B cell (primary cell): ENCODE measurements around the gene PICK1. TPM values are rescaled to one million over a fixed set of nuclear protein-coding genes. Genes with fewer than 3 reads are reported as not detected.

Source experiments
- ATAC-seq: fragments of 200-7000 bp; cut with Tn5 transposase; one replicate; pipeline ENCODE4 v1.10.0; 2021; ENCODE audit warnings: low read depth, mild to moderate bottlenecking, moderate number of reproducible peaks, moderate library complexity
- CTCF ChIA-PET: fragments of 350-600 bp; sonication (Branson Sonifier 250); formaldehyde crosslinking; loops from one replicate; lab custom pipeline; 2021; ENCODE audit warnings: antibody characterized with exemption, inconsistent platforms; lab: Charles Lee
- POLR2A ChIA-PET: fragments of 350-600 bp; sonication (Branson Sonifier 250); formaldehyde crosslinking; loops from one replicate; lab custom pipeline; 2021; ENCODE audit warnings: antibody characterized with exemption; lab: Charles Lee
- DNase-seq: peaks from one replicate; pipeline ENCODE4 v3.0.0; 2013
- H2AFZ ChIP-seq: 2 replicates; pipeline ENCODE4 v1.6.1; 2012; ENCODE audit warnings: mild to moderate bottlenecking, low read depth, low read length; ENCODE audit not compliant: insufficient read depth, poor library complexity, severe bottlenecking
- H3K27ac ChIP-seq, 2 donors: 1 replicate in 1 of 2; 2 replicates in 1 of 2; pipeline ENCODE4 v1.5.1; 2012 to 2013; ENCODE audit warnings: low read length in 2 of 2, mild to moderate bottlenecking in 2 of 2, moderate library complexity in 1 of 2
- H3K27me3 ChIP-seq, 4 experiments: fragments of 200-600 bp in 1 of 4; sonication (generic) in 1 of 4; replicated peaks in 1 of 4; 1 replicate in 2 of 4; 2 replicates in 2 of 4; pipeline versions ENCODE4 v1.6.1 to v1.7.0; 2013 to 2016; ENCODE audit warnings: low read length in 3 of 4, mild to moderate bottlenecking in 2 of 4, mixed read lengths in 1 of 4, moderate library complexity in 1 of 4; ENCODE audit not compliant: insufficient read depth in 4 of 4, control insufficient read depth in 3 of 4; ENCODE audit errors: control extremely low read depth in 1 of 4
- H3K36me3 ChIP-seq, 2 experiments: replicated peaks in 1 of 2; 1 replicate in 1 of 2; 2 replicates in 1 of 2; pipeline versions ENCODE4 v1.6.1 to v1.7.1; 2013; ENCODE audit warnings: low read length in 1 of 2; ENCODE audit not compliant: insufficient read depth in 2 of 2, control insufficient read depth in 1 of 2; ENCODE audit errors: control extremely low read depth in 1 of 2, extremely low read depth in 1 of 2
- H3K4me1 ChIP-seq, 2 donors: fragments of 200-600 bp in 1 of 2; sonication (generic) in 1 of 2; 1 replicate in 1 of 2; 2 replicates in 1 of 2; pipeline versions ENCODE4 v1.5.1 to v1.6.1; 2013 to 2017; ENCODE audit warnings: low read length in 2 of 2; ENCODE audit not compliant: control insufficient read depth in 2 of 2, insufficient read depth in 2 of 2
- H3K4me2 ChIP-seq: replicated peaks from 2 replicates; pipeline ENCODE3; 2012; ENCODE audit warnings: mild to moderate bottlenecking, low read depth, low read length; ENCODE audit not compliant: poor library complexity, severe bottlenecking
- H3K4me3 ChIP-seq, 5 experiments: fragments of 200-600 bp in 1 of 5; sonication (generic) in 1 of 5; 1 replicate in 3 of 5; 2 replicates in 2 of 5; pipeline versions ENCODE4 v1.5.1 to v1.7.0; 2011 to 2016; ENCODE audit warnings: low read length in 4 of 5, mild to moderate bottlenecking in 4 of 5, low read depth in 2 of 5, control low read depth in 1 of 5, moderate library complexity in 1 of 5; ENCODE audit not compliant: insufficient read depth in 1 of 5; ENCODE audit errors: control extremely low read depth in 1 of 5, extremely low read depth in 1 of 5
- H3K79me2 ChIP-seq: fragments of 200-600 bp; sonication (generic); one replicate; pipeline ENCODE4 v1.6.0; 2016; ENCODE audit warnings: low read length; ENCODE audit not compliant: control insufficient read depth, insufficient read depth
- H3K9ac ChIP-seq: fragments of 200-600 bp; sonication (generic); 2 replicates; pipeline ENCODE4 v1.6.1; 2017; ENCODE audit warnings: mild to moderate bottlenecking, low read length, moderate library complexity
- H3K9me3 ChIP-seq, 3 donors: one replicate each; pipeline versions ENCODE4 v1.6.1 to v1.7.1; 2013; ENCODE audit warnings: low read length in 2 of 3; ENCODE audit not compliant: control insufficient read depth in 2 of 3, insufficient read depth in 1 of 3; ENCODE audit errors: control extremely low read depth in 1 of 3
- H4K20me1 ChIP-seq: 2 replicates; pipeline ENCODE4 v1.6.0; 2012; ENCODE audit warnings: mild to moderate bottlenecking, low read length; ENCODE audit not compliant: insufficient read depth, control insufficient read depth, poor library complexity, severe bottlenecking
- H3K27ac Mint-ChIP-seq: one replicate; pipeline ENCODE4 v1.8.0; 2021; ENCODE audit warnings: mixed read lengths
- H3K27me3 Mint-ChIP-seq: one replicate; pipeline ENCODE4 v1.8.0; 2021; ENCODE audit warnings: mixed read lengths
- H3K4me1 Mint-ChIP-seq: one replicate; pipeline ENCODE4 v1.8.0; 2021; ENCODE audit warnings: mixed read lengths
- H3K4me3 Mint-ChIP-seq: one replicate; pipeline ENCODE4 v1.8.0; 2021; ENCODE audit warnings: mixed read lengths
- H3K9me3 Mint-ChIP-seq: one replicate; pipeline ENCODE4 v1.8.0; 2022; ENCODE audit warnings: mixed read lengths; ENCODE audit not compliant: insufficient read depth
- CTCF ChIP-seq: fragments of 200-600 bp; IDR thresholded peaks from one replicate; pipeline ENCODE4 v1.8.0; 2022; ENCODE audit warnings: antibody characterized with exemption, mild to moderate bottlenecking
- EZH2 ChIP-seq: IDR thresholded peaks from 2 replicates; pipeline ENCODE4 v1.6.1; 2012; ENCODE audit warnings: borderline replicate concordance, low read depth, mild to moderate bottlenecking, moderate library complexity, low read length; ENCODE audit not compliant: insufficient read depth, poor library complexity, severe bottlenecking
- WGBS: methylation state at CpG from one replicate; pipeline ENCODE4 v1.1.5; 2013; ENCODE audit warnings: missing lambda C conversion rate; ENCODE audit not compliant: insufficient coverage; 5-methylcytosine and 5-hydroxymethylcytosine counted together
- intact Hi-C: fragments of 100-400 bp; cut with micrococcal nuclease; formaldehyde crosslinking; loops from one replicate; pipeline ENCODE4 v1.10.0; 2022
- polyA plus RNA-seq: library from polyadenylated mRNA; depleted of rRNA; stranded (reverse); fragments of >200 nt; gene quantifications from 2 replicates; pipeline ENCODE4 v1.2.3, GENCODE V29; 2012
- total RNA-seq, 2 donors: library from RNA; stranded (reverse); fragments of 120-200 nt in 1 of 2; gene quantifications; 1 replicate in 1 of 2; 2 replicates in 1 of 2; pipeline versions ENCODE4 v1.2.3 to v1.2.4, GENCODE V29; 2013 to 2022

PICK1 gene
- total and polyA plus RNA-seq, 2 donors (not counting 1 experiment from before 2014, with no cell fraction given), result 34.2 to 37.4 TPM

DNA sequence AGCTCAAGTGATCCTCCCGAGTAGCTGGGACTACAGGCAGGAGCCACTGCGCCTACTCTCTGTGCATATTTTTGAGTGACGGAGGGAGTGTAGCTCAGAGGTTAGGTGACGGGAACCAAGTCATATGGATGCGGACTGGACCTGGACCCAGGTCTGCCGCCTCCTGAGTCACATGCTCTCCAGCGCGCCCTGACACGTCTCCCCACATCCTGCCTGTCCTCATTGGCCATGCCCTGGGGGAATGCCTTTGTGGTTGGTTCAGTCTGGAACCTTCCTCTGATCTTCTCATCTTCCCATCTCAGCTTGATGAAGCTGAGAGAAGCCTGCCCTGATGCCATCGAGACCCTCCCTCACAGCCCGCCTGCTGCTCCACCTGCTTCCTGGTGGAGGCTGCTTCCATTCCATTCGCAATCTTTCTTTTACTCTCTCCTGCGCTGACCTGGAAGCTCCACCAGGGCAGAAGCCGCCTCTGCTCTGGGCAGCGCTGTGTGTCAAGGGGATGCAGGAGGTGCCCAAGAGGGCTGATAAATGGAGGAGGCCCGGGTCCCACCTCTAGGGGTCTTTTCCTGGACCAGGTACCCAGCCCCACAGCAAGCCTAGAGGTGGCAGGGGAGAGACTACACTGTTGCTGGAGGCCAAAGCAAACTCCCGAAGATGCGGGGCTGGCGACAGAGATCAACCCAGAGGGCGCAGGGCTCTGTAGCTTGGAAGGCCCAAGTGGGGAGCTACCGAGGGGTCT lies 67.2 kb downstream of the PICK1 start:
- Histone ChIP-seq H3K9ac (no peak overlapping the region), H3K79me2 (no peaks in the 10 kb centered on the region), H3K4me3 (no peak overlapping the region), H2AFZ (no peak overlapping the region), H4K20me1 (no peaks in the 10 kb centered on the region), H3K36me3 (peaks cover 0 to 8% of the 10 kb centered on the region in 2 experiments), H3K4me2 (no peak overlapping the region), H3K27ac (no peak overlapping the region), H3K27me3 (no peaks in the 10 kb centered on the region), H3K4me1 (no peaks in the 10 kb centered on the region), H3K9me3 (no peaks in the 10 kb centered on the region)
- intact Hi-C loops, result no loop called here
- Mint-ChIP-seq H3K27ac (no peak overlapping the region), H3K9me3 (no peaks in the 10 kb centered on the region), H3K4me1 (no peaks in the 10 kb centered on the region), H3K27me3 (no peaks in the 10 kb centered on the region), H3K4me3 (no peak overlapping the region)
- ChIA-PET POLR2A (no interaction called here), CTCF (no interaction called here)
- 91% methylated on average over 19 of the region's 21 CpGs for WGBS
- TF ChIP-seq CTCF, result no peak
- no peak for TF ChIP-seq EZH2
- DNase-seq (no peak), ATAC-seq (no peak)

- Histone ChIP-seq H4K20me1 (no peaks in the 10 kb centered on the region), H3K9me3 (no peaks in the 10 kb centered on the region), H3K4me2 (no peak overlapping the region), H3K27me3 (no peaks in the 10 kb centered on the region), H3K9ac (no peak overlapping the region), H3K4me3 (no peak overlapping the region), H3K79me2 (no peaks in the 10 kb centered on the region), H2AFZ (no peak overlapping the region), H3K36me3 (peaks cover 0 to 15% of the 10 kb centered on the region in 2 experiments), H3K27ac (no peak overlapping the region), H3K4me1 (no peaks in the 10 kb centered on the region)
- ChIA-PET CTCF (no interaction called here), POLR2A (no interaction called here)
- no peak overlapping the region for H3K4me3 Mint-ChIP-seq
- intact Hi-C loops, result no loop called here
- whole genome bisulfite sequencing, result 96% methylated on average over 11 of the region's 14 CpGs
- H3K4me1 Mint-ChIP-seq, result no peaks in the 10 kb centered on the region
- DNase-seq (no peak), ATAC-seq (no peak)
- no peaks in the 10 kb centered on the region for H3K9me3 Mint-ChIP-seq
- no peak overlapping the region for H3K27ac Mint-ChIP-seq
- H3K27me3 Mint-ChIP-seq, result no peaks in the 10 kb centered on the region
- TF ChIP-seq EZH2 (no peak), CTCF (no peak)
Observed at GRCh38 chr22:38125038-38125610, 67.9 kb downstream of the PICK1 start.
